GM21619 (cell line): ENCODE data around the gene PANX1.
"Not testable (repeated sequence)": the region's sequence is repeated elsewhere in the genome, so short reads cannot be mapped to it uniquely, and the experiment has no call there.

Experiments
- ATAC-seq: cut with Tn5 transposase; IDR thresholded peaks from one replicate; pipeline ENCODE4 v1.9.1; 2021; ENCODE audit not compliant: unreplicated experiment

PANX1 gene

GRCh38 chr11:94128746-94129511 lies at the start of gene PANX1:
PANX1 (plus strand) TSS chr11:94128841; CDS start chr11:94129313, 472 bp downstream.
- peak; percentile 82 for ATAC-seq

GRCh38 chr11:94084164-94084563 lies 44.5 kb upstream of the PANX1 start:
- ATAC-seq = no peak

GRCh38 chr11:94088906-94089305 lies 39.7 kb upstream of the PANX1 start:
- ATAC-seq = no peak

GRCh38 chr11:94089341-94089740 lies 39.3 kb upstream of the PANX1 start:
- no peak for ATAC-seq

- ATAC-seq = no peak
Observed at GRCh38 chr11:94090401-94090800, 38.2 kb upstream of the PANX1 start.

- no peak for ATAC-seq
Observed at GRCh38 chr11:94091091-94091490, 37.5 kb upstream of the PANX1 start.

- no peak for ATAC-seq
Observed at GRCh38 chr11:94100253-94100652, 28.4 kb upstream of the PANX1 start.

GRCh38 chr11:94103471-94103870 lies 25.2 kb upstream of the PANX1 start:
- no peak for ATAC-seq

GRCh38 chr11:94104734-94105133 lies 23.9 kb upstream of the PANX1 start:
- no peak for ATAC-seq

- ATAC-seq = no peak
Observed at GRCh38 chr11:94106716-94107115, 21.9 kb upstream of the PANX1 start.

- no peak for ATAC-seq
Observed at GRCh38 chr11:94107363-94107762, 21.3 kb upstream of the PANX1 start.

GRCh38 chr11:94111241-94111640 lies 17.4 kb upstream of the PANX1 start:
- no peak for ATAC-seq

- no peak for ATAC-seq
Observed at GRCh38 chr11:94111660-94112059, 17.0 kb upstream of the PANX1 start.

- ATAC-seq = no peak
Observed at GRCh38 chr11:94112206-94112953, 16.3 kb upstream of the PANX1 start.

GRCh38 chr11:94117197-94117574 lies 11.5 kb upstream of the PANX1 start:
- no peak for ATAC-seq

- ATAC-seq = no peak
Observed at GRCh38 chr11:94117871-94118270, 10.8 kb upstream of the PANX1 start.

- ATAC-seq = not testable (repeated sequence)
Observed at GRCh38 chr11:94119676-94120075, 9.0 kb upstream of the PANX1 start.

- ATAC-seq = not testable (repeated sequence)
Observed at GRCh38 chr11:94120516-94120915, 8.1 kb upstream of the PANX1 start.

- ATAC-seq = no peak
Observed at GRCh38 chr11:94120946-94121345, 7.7 kb upstream of the PANX1 start.

- no peak for ATAC-seq
Observed at GRCh38 chr11:94125407-94126115, 3.1 kb upstream of the PANX1 start.

GRCh38 chr11:94127638-94128037 lies 1.0 kb upstream of the PANX1 start:
- ATAC-seq = no peak

- ATAC-seq = peak; percentile 13
Observed at GRCh38 chr11:94128291-94128745, 323 bp upstream of the PANX1 start.
